Measurements from ENCODE around the gene ERC1.

ERC1 gene

GRCh38 chr12:1504304-1504894, 513.4 kb downstream of the ERC1 start:
- no peak for DNase-seq

GRCh38 chr12:1504895-1505311, 513.9 kb downstream of the ERC1 start:
- DNase-seq, result no peak

- no peak for DNase-seq
Measured at GRCh38 chr12:1505576-1505975, 514.6 kb downstream of the ERC1 start.

- no peak for DNase-seq
Measured at GRCh38 chr12:1507308-1507707, 516.3 kb downstream of the ERC1 start.

GRCh38 chr12:1509413-1510052, 518.5 kb downstream of the ERC1 start:
- no peak for DNase-seq

- DNase-seq, result no peak
Measured at GRCh38 chr12:1510056-1510812, 519.2 kb downstream of the ERC1 start.

- DNase-seq, result no peak
Measured at GRCh38 chr12:1515010-1515409, 524.0 kb downstream of the ERC1 start.

- no peak for DNase-seq
Measured at GRCh38 chr12:1515428-1515827, 524.4 kb downstream of the ERC1 start.

GRCh38 chr12:1517007-1517406, 526.0 kb downstream of the ERC1 start:
- no peak for DNase-seq

- DNase-seq, result no peak
Measured at GRCh38 chr12:1517734-1518525, 526.9 kb downstream of the ERC1 start.

- DNase-seq, result peak in 1 of 51 donors; percentile 14
Measured at GRCh38 chr12:1518591-1519516, 527.8 kb downstream of the ERC1 start.

GRCh38 chr12:1519642-1520041, 528.6 kb downstream of the ERC1 start:
- DNase-seq, result no peak

- no peak for DNase-seq
Measured at GRCh38 chr12:1523046-1523445, 532.0 kb downstream of the ERC1 start.

GRCh38 chr12:1523558-1524050, 532.6 kb downstream of the ERC1 start:
- no peak for DNase-seq

- no peak for DNase-seq
Measured at GRCh38 chr12:1525858-1526257, 534.8 kb downstream of the ERC1 start.

GRCh38 chr12:1527789-1528188, 536.8 kb downstream of the ERC1 start:
- no peak for DNase-seq

- no peak for DNase-seq
Measured at GRCh38 chr12:1528791-1529190, 537.8 kb downstream of the ERC1 start.

- no peak for DNase-seq
Measured at GRCh38 chr12:1529228-1529861, 538.3 kb downstream of the ERC1 start.

- DNase-seq, result peak in 2 of 51 donors; percentile 4 to 35
Measured at GRCh38 chr12:1529862-1530591, 539.0 kb downstream of the ERC1 start.

Measured in hypothalamus (tissue), 51 donors.